SU-DHL-6 (cell line): ENCODE results near the gene POLE4.

Experiments used
- EZH2phosphoT487 ChIP-seq: fragments of 200-600 bp; sonication (generic), shearing (Covaris generic); conservative IDR thresholded peaks from 2 replicates; pipeline ENCODE4 v1.6.1; 2018; ENCODE audit warnings: mild to moderate bottlenecking, antibody characterized with exemption, low read length, moderate library complexity, mixed read lengths
- TF ChIP-seq, protein P1 (sequence below): fragments of 200-600 bp; sonication (generic); IDR thresholded peaks from one replicate; pipeline ENCODE4 v1.5.1; 2017; ENCODE audit warnings: antibody characterized with exemption, mild to moderate bottlenecking, low read length, moderate library complexity; ENCODE audit not compliant: insufficient read depth, poor library complexity, severe bottlenecking

GRCh38 chr2:74922592-74923227 is 35.7 kb upstream of the POLE4 start:
- TF ChIP-seq, protein P1, sequence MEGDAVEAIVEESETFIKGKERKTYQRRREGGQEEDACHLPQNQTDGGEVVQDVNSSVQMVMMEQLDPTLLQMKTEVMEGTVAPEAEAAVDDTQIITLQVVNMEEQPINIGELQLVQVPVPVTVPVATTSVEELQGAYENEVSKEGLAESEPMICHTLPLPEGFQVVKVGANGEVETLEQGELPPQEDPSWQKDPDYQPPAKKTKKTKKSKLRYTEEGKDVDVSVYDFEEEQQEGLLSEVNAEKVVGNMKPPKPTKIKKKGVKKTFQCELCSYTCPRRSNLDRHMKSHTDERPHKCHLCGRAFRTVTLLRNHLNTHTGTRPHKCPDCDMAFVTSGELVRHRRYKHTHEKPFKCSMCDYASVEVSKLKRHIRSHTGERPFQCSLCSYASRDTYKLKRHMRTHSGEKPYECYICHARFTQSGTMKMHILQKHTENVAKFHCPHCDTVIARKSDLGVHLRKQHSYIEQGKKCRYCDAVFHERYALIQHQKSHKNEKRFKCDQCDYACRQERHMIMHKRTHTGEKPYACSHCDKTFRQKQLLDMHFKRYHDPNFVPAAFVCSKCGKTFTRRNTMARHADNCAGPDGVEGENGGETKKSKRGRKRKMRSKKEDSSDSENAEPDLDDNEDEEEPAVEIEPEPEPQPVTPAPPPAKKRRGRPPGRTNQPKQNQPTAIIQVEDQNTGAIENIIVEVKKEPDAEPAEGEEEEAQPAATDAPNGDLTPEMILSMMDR: no peak
- no peak for TF ChIP-seq EZH2phosphoT487
